Measurements from ENCODE around the gene NFKBIE. TPM values are rescaled to one million over a fixed set of nuclear protein-coding genes. Genes with fewer than 3 reads are reported as not detected.
A peak's percentile ranks its signal among the peaks of the same experiment; 100 is the strongest.

Gene NFKBIE
- total RNA-seq, 1 donor = 4.7 TPM

- TF ChIP-seq CTCF (IDR thresholded peaks at IDR 0.05; ENCODE audit: extremely low read depth, low read depth, low read length) = no peak
- peaks cover 49% of the 10 kb centered on the region for H3K79me2 ChIP-seq (ENCODE audit: insufficient read depth, low read length)
- peaks cover 17% of the 10 kb centered on the region for H3K4me1 ChIP-seq (ENCODE audit: insufficient read depth, low read length)
- peak; percentile 89 for DNase-seq (ENCODE audit: insufficient read length, low spot score, missing footprints)
- H4K20me1 ChIP-seq (ENCODE audit: insufficient read depth, low read length) = peaks cover 51% of the 10 kb centered on the region
- peak overlapping the region; percentile 18 for H2AFZ ChIP-seq (ENCODE audit: low read length)
- peaks cover 56% of the 10 kb centered on the region for H3K36me3 ChIP-seq (ENCODE audit: insufficient read depth, low read length)
- H3K27ac ChIP-seq (ENCODE audit: low read depth, low read length) = no peak overlapping the region
- no peaks in the 10 kb centered on the region for H3K9me3 ChIP-seq (ENCODE audit: low read depth, low read length)
- peak overlapping the region; percentile 97 for H3K4me3 ChIP-seq (ENCODE audit: insufficient read depth, low read length)
- H3K27me3 ChIP-seq (ENCODE audit: insufficient read depth, low read length) = no peaks in the 10 kb centered on the region
- H3K4me2 ChIP-seq (ENCODE audit: insufficient read depth, low read length) = peak overlapping the region; percentile 96
These were observed 9.2 kb downstream of the NFKBIE start for GRCh38 chr6:44255871-44256774.

GRCh38 chr6:44255105-44255808, 10.1 kb downstream of the NFKBIE start:
- H3K27ac ChIP-seq (ENCODE audit: low read depth, low read length) = no peak overlapping the region
- H3K36me3 ChIP-seq (ENCODE audit: insufficient read depth, low read length) = peaks cover 63% of the 10 kb centered on the region
- no peak for TF ChIP-seq CTCF (IDR thresholded peaks at IDR 0.05; ENCODE audit: extremely low read depth, low read depth, low read length)
- H3K9me3 ChIP-seq (ENCODE audit: low read depth, low read length) = no peaks in the 10 kb centered on the region
- H3K4me3 ChIP-seq (ENCODE audit: insufficient read depth, low read length) = peak overlapping the region; percentile 97
- H4K20me1 ChIP-seq (ENCODE audit: insufficient read depth, low read length) = peaks cover 58% of the 10 kb centered on the region
- peak; percentile 82 for DNase-seq (ENCODE audit: insufficient read length, low spot score, missing footprints)
- no peak overlapping the region for H2AFZ ChIP-seq (ENCODE audit: low read length)
- peaks cover 58% of the 10 kb centered on the region for H3K79me2 ChIP-seq (ENCODE audit: insufficient read depth, low read length)
- peaks cover 17% of the 10 kb centered on the region for H3K4me1 ChIP-seq (ENCODE audit: insufficient read depth, low read length)
- H3K27me3 ChIP-seq (ENCODE audit: insufficient read depth, low read length) = no peaks in the 10 kb centered on the region
- peak overlapping the region; percentile 96 for H3K4me2 ChIP-seq (ENCODE audit: insufficient read depth, low read length)

- H4K20me1 ChIP-seq (ENCODE audit: insufficient read depth, low read length) = peaks cover 66% of the 10 kb centered on the region
These were observed 10.9 kb downstream of the NFKBIE start for GRCh38 chr6:44254191-44255104.

More at GRCh38 chr6:44254191-44255104, 10.9 kb downstream of the NFKBIE start:
- peak; percentile 85 for DNase-seq (ENCODE audit: insufficient read length, low spot score, missing footprints)
- H3K79me2 ChIP-seq (ENCODE audit: insufficient read depth, low read length) = peaks cover 66% of the 10 kb centered on the region
- peaks cover 23% of the 10 kb centered on the region for H3K4me1 ChIP-seq (ENCODE audit: insufficient read depth, low read length)
- H3K9me3 ChIP-seq (ENCODE audit: low read depth, low read length) = no peaks in the 10 kb centered on the region
- no peaks in the 10 kb centered on the region for H3K27me3 ChIP-seq (ENCODE audit: insufficient read depth, low read length)
- no peak overlapping the region for H2AFZ ChIP-seq (ENCODE audit: low read length)
- no peak overlapping the region for H3K4me2 ChIP-seq (ENCODE audit: insufficient read depth, low read length)
- H3K36me3 ChIP-seq (ENCODE audit: insufficient read depth, low read length) = peaks cover 63% of the 10 kb centered on the region
- no peak overlapping the region for H3K27ac ChIP-seq (ENCODE audit: low read depth, low read length)
- H3K4me3 ChIP-seq (ENCODE audit: insufficient read depth, low read length) = no peak overlapping the region
- TF ChIP-seq CTCF (IDR thresholded peaks at IDR 0.05; ENCODE audit: extremely low read depth, low read depth, low read length) = no peak

Measured in osteoblast (primary cell).